Endothelial cell of umbilical vein (primary cell): ENCODE measurements around the gene RBKS. TPM values are rescaled to one million over a fixed set of nuclear protein-coding genes. Genes with fewer than 3 reads are reported as not detected.

Experiments
- BruUV-seq: library from RNA; stranded (reverse); fragments of 400-500 nt; replicated peaks from 2 replicates; lab custom pipeline; 2021; lab: Mats Ljungman, UMichigan
- CTCF ChIA-PET: fragments of 300-600, 350-600 bp; sonication (Branson Sonifier 250); formaldehyde crosslinking; loops from one replicate; lab custom pipeline; 2021; ENCODE audit warnings: antibody characterized with exemption, inconsistent platforms; lab: Charles Lee
- POLR2A ChIA-PET: fragments of 300-600, 350-600 bp; sonication (Branson Sonifier 250); formaldehyde crosslinking; loops from one replicate; lab custom pipeline; 2021; ENCODE audit warnings: antibody characterized with exemption, inconsistent platforms; lab: Charles Lee
- DNase-seq: peaks from one replicate; pipeline ENCODE4 v3.0.0-alpha.2; 2011; ENCODE audit warnings: low read depth, low spot score
- FAIRE-seq: peaks from 2 replicates; lab custom pipeline; 2011; peaks lifted over from hg19 to GRCh38; lab: Jason Lieb, UNC
- H2AFZ ChIP-seq: 2 replicates; pipeline ENCODE4 v1.6.0; 2012; ENCODE audit warnings: low read depth, low read length, control low read depth, inconsistent platforms
- H3K27ac ChIP-seq: 2 replicates; pipeline ENCODE4 v1.5.1; 2011; ENCODE audit warnings: low read depth, mild to moderate bottlenecking, control low read depth, low read length, moderate library complexity; ENCODE audit not compliant: insufficient read depth
- H3K27me3 ChIP-seq, 2 experiments: 2 replicates each; pipeline versions ENCODE4 v1.6.0 to v1.6.1; 2011; ENCODE audit warnings: low read length in 2 of 2, mixed read lengths in 1 of 2; ENCODE audit not compliant: control insufficient read depth in 2 of 2, insufficient read depth in 2 of 2
- H3K36me3 ChIP-seq, 2 experiments: 2 replicates in 1 of 2; 3 replicates in 1 of 2; pipeline ENCODE4 v1.5.1; 2011; ENCODE audit warnings: low read length in 2 of 2, mild to moderate bottlenecking in 1 of 2, moderate library complexity in 1 of 2; ENCODE audit not compliant: control insufficient read depth in 2 of 2, insufficient read depth in 2 of 2; ENCODE audit errors: extremely low read depth in 1 of 2
- H3K4me1 ChIP-seq: 3 replicates; pipeline ENCODE4 v1.5.1; 2011; ENCODE audit warnings: mild to moderate bottlenecking, low read length; ENCODE audit not compliant: control insufficient read depth, insufficient read depth; ENCODE audit errors: extremely low read depth
- H3K4me2 ChIP-seq: 2 replicates; pipeline ENCODE4 v1.6.1; 2011; ENCODE audit warnings: low read length, control low read depth, mixed read lengths; ENCODE audit not compliant: insufficient read depth
- H3K4me3 ChIP-seq, 3 experiments: fragments of 200-600 bp in 1 of 3; sonication (generic), shearing (Covaris generic) in 1 of 3; replicated peaks in 1 of 3; 2 replicates each; pipeline ENCODE4 v1.5.1; 2011 to 2016; ENCODE audit warnings: control low read depth in 3 of 3, low read length in 3 of 3, mild to moderate bottlenecking in 2 of 3, inconsistent platforms in 1 of 3, low read depth in 1 of 3, moderate library complexity in 1 of 3; ENCODE audit not compliant: insufficient read depth in 1 of 3
- H3K79me2 ChIP-seq: 2 replicates; pipeline ENCODE4 v1.6.0; 2012; ENCODE audit warnings: low read length, inconsistent platforms; ENCODE audit not compliant: control insufficient read depth, insufficient read depth
- H3K9ac ChIP-seq: replicated peaks from 2 replicates; pipeline ENCODE3; 2011; ENCODE audit warnings: low read length, control low read depth; ENCODE audit not compliant: insufficient read depth; ENCODE audit errors: extremely low read depth
- H3K9me1 ChIP-seq: replicated peaks from 3 replicates; pipeline ENCODE4 v1.6.0; 2011; ENCODE audit warnings: mild to moderate bottlenecking, low read length; ENCODE audit not compliant: control insufficient read depth, insufficient read depth; ENCODE audit errors: extremely low read depth
- H3K9me3 ChIP-seq: replicated peaks from 2 replicates; pipeline ENCODE4 v1.5.1; 2012; ENCODE audit warnings: low read length, inconsistent platforms; ENCODE audit not compliant: control insufficient read depth, insufficient read depth
- H4K20me1 ChIP-seq: replicated peaks from 2 replicates; pipeline ENCODE3; 2011; ENCODE audit warnings: mild to moderate bottlenecking, low read length; ENCODE audit not compliant: control insufficient read depth, insufficient read depth; ENCODE audit errors: extremely low read depth
- EZH2 ChIP-seq: IDR thresholded peaks from 2 replicates; pipeline ENCODE4 v1.6.1; 2012; ENCODE audit warnings: borderline replicate concordance, low read depth, mild to moderate bottlenecking, moderate library complexity, low read length, inconsistent platforms; ENCODE audit not compliant: severe bottlenecking
- FOS ChIP-seq: IDR thresholded peaks from 2 replicates; pipeline ENCODE4 v1.6.1; 2011; ENCODE audit warnings: mild to moderate bottlenecking, low read length, moderate library complexity, borderline replicate concordance; ENCODE audit not compliant: insufficient read depth
- GATA2 ChIP-seq: IDR thresholded peaks from 2 replicates; pipeline ENCODE4 v1.7.0; 2011; ENCODE audit warnings: low read depth, mild to moderate bottlenecking, moderate library complexity, mixed read lengths, low read length; ENCODE audit not compliant: insufficient read length, insufficient read depth
- JUN ChIP-seq: IDR thresholded peaks from 2 replicates; pipeline ENCODE4 v1.6.1; 2011; ENCODE audit warnings: borderline replicate concordance, low read depth; ENCODE audit not compliant: insufficient read length, insufficient read depth
- MAX ChIP-seq: IDR thresholded peaks from 2 replicates; pipeline ENCODE4 v1.6.1; 2011; ENCODE audit not compliant: insufficient read depth, insufficient read length
- MYC ChIP-seq: IDR thresholded peaks from one replicate; pipeline ENCODE4 v1.6.1; 2011; ENCODE audit warnings: mild to moderate bottlenecking, low read depth, low read length
- POLR2A ChIP-seq: IDR thresholded peaks from 2 replicates; pipeline ENCODE4 v1.6.1; 2012; ENCODE audit warnings: low read depth, mild to moderate bottlenecking, control low read depth, low read length
- POLR2AphosphoS5 ChIP-seq: IDR thresholded peaks from 2 replicates; pipeline ENCODE4 v1.6.1; 2012; ENCODE audit warnings: low read depth, mild to moderate bottlenecking, control low read depth, low read length, moderate library complexity; ENCODE audit not compliant: insufficient read depth
- dilution Hi-C: fragments of 300-500 bp; cut with MboI; formaldehyde crosslinking; loops from one replicate; pipeline ENCODE4 v1.15.0; 2019; ENCODE audit warnings: low sequenced_read_pairs; ENCODE audit not compliant: extremely low pct_ligation_motif_present
- intact Hi-C: fragments of 100-400 bp; cut with micrococcal nuclease; formaldehyde crosslinking; loops from one replicate; pipeline ENCODE4 v1.10.0; 2022
- polyA plus RNA-seq, 4 experiments: library from polyadenylated mRNA; depleted of rRNA in 3 of 4; stranded (reverse) in 3 of 4; unstranded in 1 of 4; fragments of >200 nt; gene quantifications; 2 replicates each; pipeline versions ENCODE4 v1.2.1 to v1.2.3, GENCODE V29; 2011 to 2012; ENCODE audit warnings: missing spikeins in 1 of 4
- total RNA-seq: library from RNA; stranded (reverse); gene quantifications from 2 replicates; pipeline ENCODE4 v1.2.3, GENCODE V29; 2021
- TF ChIP-seq, protein P1 (sequence below), 2 donors: IDR thresholded peaks; 1 replicate in 1 of 2; 2 replicates in 1 of 2; pipeline ENCODE4 v1.5.1; 2011; ENCODE audit warnings: low read length in 2 of 2, mild to moderate bottlenecking in 2 of 2, moderate library complexity in 2 of 2, control low read depth in 1 of 2, inconsistent platforms in 1 of 2, low read depth in 1 of 2; ENCODE audit not compliant: insufficient read depth in 1 of 2; ENCODE audit errors: extremely low read depth in 1 of 2

The RBKS gene
- total and polyA plus RNA-seq, 2 donors (not counting 3 experiments of a cell fraction or from before 2014, with no cell fraction given): 0.64 to 1.8 TPM

DNA sequence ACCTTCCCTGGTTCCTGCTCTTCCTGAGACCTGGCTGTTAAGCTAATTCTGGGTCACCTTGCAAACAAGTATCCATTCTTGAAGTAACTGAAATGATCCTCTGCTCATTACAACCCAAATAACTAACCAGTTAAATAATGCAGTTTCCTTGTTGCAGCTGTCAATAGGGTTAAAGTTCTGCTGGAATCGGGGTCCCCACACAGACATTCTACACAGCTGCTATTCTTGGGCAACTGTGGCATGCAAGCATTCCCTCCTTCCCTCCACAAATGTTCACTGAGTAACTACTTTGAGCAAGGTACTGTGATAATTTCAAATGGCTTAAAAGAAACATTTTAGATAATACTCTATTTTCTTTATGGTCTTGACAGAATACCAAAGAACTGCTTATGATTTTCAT lies 17.1 kb downstream of the RBKS start:
- BruUV-seq: no TSS peak
- CTCF ChIA-PET: interaction anchor here (1.4 kb wide), 1 partner anchor 63 kb away, joined by 3 read pairs; no protein-coding TSS in a partner anchor

GRCh38 chr2:27871802-27872201 lies 18.4 kb downstream of the RBKS start:
- DNase-seq (no peak), FAIRE-seq (no peak)
- Histone ChIP-seq H2AFZ (no peak overlapping the region), H3K36me3 (no peaks in the 10 kb centered on the region), H3K9me1 (no peaks in the 10 kb centered on the region), H3K4me2 (no peak overlapping the region), H3K4me3 (no peak overlapping the region), H3K27me3 (no peaks in the 10 kb centered on the region), H3K27ac (no peak overlapping the region), H3K9me3 (no peaks in the 10 kb centered on the region), H3K79me2 (no peaks in the 10 kb centered on the region), H3K4me1 (peaks cover 4% of the 10 kb centered on the region), H3K9ac (no peak overlapping the region), H4K20me1 (no peaks in the 10 kb centered on the region)
- POLR2A ChIA-PET: no interaction called here
- dilution Hi-C loops (no loop called here), intact Hi-C loops (no loop called here)
- BruUV-seq: no TSS peak
- CTCF ChIA-PET: interaction anchor here (0.6 to 1.8 kb wide), 3 partner anchors 24 to 62 kb away, joined by 3 to 4 read pairs (median 3); no protein-coding TSS in a partner anchor
- TF ChIP-seq MYC: no peak
- TF ChIP-seq MAX: no peak
- no peak for TF ChIP-seq JUN
- TF ChIP-seq EZH2: no peak
- TF ChIP-seq POLR2AphosphoS5: no peak
- TF ChIP-seq, protein P1, sequence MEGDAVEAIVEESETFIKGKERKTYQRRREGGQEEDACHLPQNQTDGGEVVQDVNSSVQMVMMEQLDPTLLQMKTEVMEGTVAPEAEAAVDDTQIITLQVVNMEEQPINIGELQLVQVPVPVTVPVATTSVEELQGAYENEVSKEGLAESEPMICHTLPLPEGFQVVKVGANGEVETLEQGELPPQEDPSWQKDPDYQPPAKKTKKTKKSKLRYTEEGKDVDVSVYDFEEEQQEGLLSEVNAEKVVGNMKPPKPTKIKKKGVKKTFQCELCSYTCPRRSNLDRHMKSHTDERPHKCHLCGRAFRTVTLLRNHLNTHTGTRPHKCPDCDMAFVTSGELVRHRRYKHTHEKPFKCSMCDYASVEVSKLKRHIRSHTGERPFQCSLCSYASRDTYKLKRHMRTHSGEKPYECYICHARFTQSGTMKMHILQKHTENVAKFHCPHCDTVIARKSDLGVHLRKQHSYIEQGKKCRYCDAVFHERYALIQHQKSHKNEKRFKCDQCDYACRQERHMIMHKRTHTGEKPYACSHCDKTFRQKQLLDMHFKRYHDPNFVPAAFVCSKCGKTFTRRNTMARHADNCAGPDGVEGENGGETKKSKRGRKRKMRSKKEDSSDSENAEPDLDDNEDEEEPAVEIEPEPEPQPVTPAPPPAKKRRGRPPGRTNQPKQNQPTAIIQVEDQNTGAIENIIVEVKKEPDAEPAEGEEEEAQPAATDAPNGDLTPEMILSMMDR (IDR thresholded peaks at IDR 0.05; ENCODE audit: extremely low read depth in 1 of 2, insufficient read depth in 1 of 2, low read depth in 1 of 2, low read length in 2 of 2): no peak
- no peak for TF ChIP-seq POLR2A
- TF ChIP-seq FOS: no peak
- no peak for TF ChIP-seq GATA2

More for the DNA sequence above, 17.1 kb downstream of the RBKS start:
- H3K27me3 ChIP-seq: no peaks in the 10 kb centered on the region
- intact Hi-C loops: no loop called here
- H3K9ac ChIP-seq: no peak overlapping the region
- H3K9me1 ChIP-seq: no peaks in the 10 kb centered on the region
- FAIRE-seq (no peak), DNase-seq (no peak)
- H3K79me2 ChIP-seq: no peaks in the 10 kb centered on the region
- no peak overlapping the region for H3K4me2 ChIP-seq
- peaks cover 4% of the 10 kb centered on the region for H3K4me1 ChIP-seq
- H3K36me3 ChIP-seq: no peaks in the 10 kb centered on the region
- H3K9me3 ChIP-seq: no peaks in the 10 kb centered on the region
- H2AFZ ChIP-seq: no peak overlapping the region
- H3K4me3 ChIP-seq: no peak overlapping the region
- H3K27ac ChIP-seq: no peak overlapping the region
- TF ChIP-seq GATA2: no peak
- no peaks in the 10 kb centered on the region for H4K20me1 ChIP-seq
- POLR2A ChIA-PET: no interaction called here
- dilution Hi-C loops: no loop called here
